PC-9 (cell line): ENCODE measurements around the gene BCKDHA. TPM values are rescaled to one million over a fixed set of nuclear protein-coding genes. Genes with fewer than 3 reads are reported as not detected.
A peak's percentile ranks its signal among the peaks of the same experiment; 100 is the strongest.

Experiments
- BruUV-seq: library from RNA; stranded (reverse); fragments of 400-500 nt; replicated peaks from 2 replicates; lab custom pipeline; 2021; lab: Mats Ljungman, UMichigan
- CTCF ChIA-PET: fragments of 300-600 bp; sonication (Branson Sonifier 250); formaldehyde crosslinking; loops from one replicate; lab custom pipeline; 2022; ENCODE audit warnings: antibody characterized with exemption; lab: Charles Lee
- POLR2A ChIA-PET: fragments of 300-600 bp; sonication (Branson Sonifier 250); formaldehyde crosslinking; loops from one replicate; lab custom pipeline; 2022; ENCODE audit warnings: antibody characterized with exemption; ENCODE audit not compliant: unreplicated experiment; lab: Charles Lee
- DNase-seq, 2 experiments: peaks; one replicate each; pipeline versions ENCODE4 v3.0.0 to v3.0.0-alpha.2; 2015 to 2022; ENCODE audit warnings: mixed read lengths in 1 of 2
- H2AFZ ChIP-seq: fragments of 200-600 bp; sonication (generic); 2 replicates; pipeline ENCODE4 v1.8.1; 2017; ENCODE audit warnings: antibody characterized with exemption
- H3F3A ChIP-seq: fragments of 200-600 bp; sonication (generic); 2 replicates; pipeline ENCODE4 v1.8.1; 2017; ENCODE audit warnings: antibody characterized with exemption, mild to moderate bottlenecking, low read depth; ENCODE audit not compliant: insufficient read depth
- H3K27ac ChIP-seq: fragments of 200-600 bp; sonication (generic); 2 replicates; pipeline ENCODE4 v1.6.1; 2016; ENCODE audit warnings: mixed run types
- H3K27me3 ChIP-seq: fragments of 200-600 bp; sonication (generic); 2 replicates; pipeline ENCODE4 v1.6.1; 2016; ENCODE audit warnings: low read depth, mixed run types; ENCODE audit not compliant: insufficient read depth
- H3K36me3 ChIP-seq: fragments of 200-600 bp; sonication (generic); 2 replicates; pipeline ENCODE4 v1.6.1; 2016; ENCODE audit warnings: low read depth, mixed run types
- H3K4me1 ChIP-seq: fragments of 200-600 bp; sonication (generic); replicated peaks from 2 replicates; pipeline ENCODE4 v1.6.1; 2016; ENCODE audit warnings: mixed run types; ENCODE audit not compliant: insufficient read depth
- H3K4me2 ChIP-seq: fragments of 200-600 bp; sonication (generic); 2 replicates; pipeline ENCODE4 v1.6.1; 2017; ENCODE audit warnings: mixed run types
- H3K4me3 ChIP-seq: fragments of 200-600 bp; sonication (generic); 2 replicates; pipeline ENCODE4 v1.6.1; 2016; ENCODE audit warnings: mixed run types
- H3K79me2 ChIP-seq: fragments of 200-600 bp; sonication (generic); 2 replicates; pipeline ENCODE4 v1.6.1; 2017; ENCODE audit warnings: low read depth, mixed run types
- H3K9me2 ChIP-seq: fragments of 200-600 bp; sonication (generic); 2 replicates; pipeline ENCODE4 v1.8.1; 2017; ENCODE audit warnings: mild to moderate bottlenecking; ENCODE audit not compliant: insufficient read depth
- H3K9me3 ChIP-seq: fragments of 200-600 bp; sonication (generic); 2 replicates; pipeline ENCODE4 v1.8.1; 2016; ENCODE audit warnings: low read depth; ENCODE audit not compliant: insufficient read depth
- H4K20me1 ChIP-seq: fragments of 200-600 bp; sonication (generic); 2 replicates; pipeline ENCODE4 v1.8.1; 2017; ENCODE audit not compliant: insufficient read depth
- CTCF ChIP-seq: fragments of 200-600 bp; sonication (generic); conservative IDR thresholded peaks from 2 replicates; pipeline ENCODE4 v1.6.1; 2017; ENCODE audit warnings: mixed run types, antibody characterized with exemption, mild to moderate bottlenecking, moderate library complexity
- EZH2 ChIP-seq: fragments of 200-600 bp; sonication (generic); IDR thresholded peaks from 2 replicates; pipeline ENCODE4 v1.8.0; 2017; ENCODE audit warnings: antibody characterized with exemption, low read depth
- intact Hi-C: fragments of 100-400 bp; cut with micrococcal nuclease; formaldehyde crosslinking; loops from one replicate; pipeline ENCODE4 v1.10.0; 2022; ENCODE audit not compliant: unreplicated experiment
- total RNA-seq: library from RNA; stranded (reverse); gene quantifications from 2 replicates; pipeline ENCODE4 v1.2.3, GENCODE V29; 2021

BCKDHA gene
- total RNA-seq, 1 experiment from 2014 or later, result 26.3 TPM

- BruUV-seq, result no TSS peak
- no peaks in the 10 kb centered on the region for H3K9me2 ChIP-seq
- H2AFZ ChIP-seq, result no peak overlapping the region
- no peaks in the 10 kb centered on the region for H3K27me3 ChIP-seq
- CTCF ChIA-PET, result interaction anchor here (0.7 kb wide), 1 partner anchor 10 kb away, joined by 6 read pairs; no protein-coding TSS in a partner anchor
- POLR2A ChIA-PET, result interaction anchor here (0.6 kb wide), 1 partner anchor 47 kb away, joined by 7 read pairs; no protein-coding TSS in a partner anchor
- peak in 1 of 2 experiments; percentile 75 for DNase-seq
- H3K9me3 ChIP-seq, result no peaks in the 10 kb centered on the region
- H3K4me2 ChIP-seq, result peak overlapping the region; percentile 87; the same call in 1 of the 2 replicates
- intact Hi-C loops, result no loop called here
- H3K4me3 ChIP-seq, result no peak overlapping the region
- no peaks in the 10 kb centered on the region for H4K20me1 ChIP-seq
- H3K36me3 ChIP-seq, result no peaks in the 10 kb centered on the region
- TF ChIP-seq CTCF (no peak), EZH2 (no peak)
- peaks cover 12% of the 10 kb centered on the region; the same call in 1 of the 2 replicates for H3K4me1 ChIP-seq
- peaks cover 5% of the 10 kb centered on the region; the same call in 1 of the 2 replicates for H3F3A ChIP-seq
- no peak overlapping the region for H3K27ac ChIP-seq
- peaks cover 23% of the 10 kb centered on the region for H3K79me2 ChIP-seq
Measured at GRCh38 chr19:41362143-41362847, 35.3 kb upstream of the BCKDHA start.

GRCh38 chr19:41363371-41363752, 34.3 kb upstream of the BCKDHA start:
- H3K4me2 ChIP-seq, result peak overlapping the region; percentile 87
- ChIA-PET POLR2A (interaction anchor here (0.5 to 1.3 kb wide), 9 partner anchors 18 to 613 kb away, joined by 3 to 25 read pairs (median 4); partner anchors contain the start of genes ACTMAP, ERFL and HNRNPUL1), CTCF (interaction anchor here (1.2 kb wide), 1 partner anchor 10 kb away, joined by 10 read pairs; the partner anchor contains the start of gene TGFB1)
- TSS peak; percentile 61 for BruUV-seq
- H3K9me3 ChIP-seq, result no peaks in the 10 kb centered on the region
- no peaks in the 10 kb centered on the region for H4K20me1 ChIP-seq
- TF ChIP-seq EZH2, result no peak
- TF ChIP-seq CTCF, result no peak
- peaks cover 23% of the 10 kb centered on the region for H3K79me2 ChIP-seq
- H3K36me3 ChIP-seq, result no peaks in the 10 kb centered on the region
- H3K4me1 ChIP-seq, result peaks cover 21% of the 10 kb centered on the region
- DNase-seq, result no peak
- intact Hi-C loops, result no loop called here
- H2AFZ ChIP-seq, result peak overlapping the region; percentile 92
- no peaks in the 10 kb centered on the region for H3K27me3 ChIP-seq
- H3K4me3 ChIP-seq, result peak overlapping the region; percentile 78
- H3F3A ChIP-seq, result peaks cover 5% of the 10 kb centered on the region; the same call in 1 of the 2 replicates
- no peaks in the 10 kb centered on the region for H3K9me2 ChIP-seq
- peak overlapping the region; percentile 88 for H3K27ac ChIP-seq

GRCh38 chr19:41363753-41364523, 33.7 kb upstream of the BCKDHA start, which contains the start of gene B9D2:
TSS of gene B9D2 (minus strand) at chr19:41364149. CDS start at chr19:41363519, 630 bp downstream.
- Histone ChIP-seq H3K27ac (peak within 1 kb of the TSS; percentile 88), H2AFZ (peak within 1 kb of the TSS; percentile 92), H3K4me1 (peaks cover 21% of the 10 kb centered on the region), H3K36me3 (no peaks in the 10 kb centered on the region), H3K9me2 (no peaks in the 10 kb centered on the region), H3K4me2 (peak within 1 kb of the TSS; percentile 87), H4K20me1 (no peaks in the 10 kb centered on the region), H3K27me3 (no peaks in the 10 kb centered on the region), H3K4me3 (peak within 1 kb of the TSS; percentile 78), H3K9me3 (no peaks in the 10 kb centered on the region), H3K79me2 (peaks cover 23% of the 10 kb centered on the region), H3F3A (peaks cover 5% of the 10 kb centered on the region; the same call in 1 of the 2 replicates)
- TSS peak; percentile 79 for BruUV-seq
- ChIA-PET CTCF (interaction anchor here (1.2 kb wide), 1 partner anchor 11 kb away, joined by 10 read pairs; the partner anchor contains the start of gene TGFB1), POLR2A (interaction anchor here (0.5 to 1.3 kb wide), 11 partner anchors 17 to 758 kb away, joined by 3 to 25 read pairs (median 4); partner anchors contain the start of genes ACTMAP, ERFL and HNRNPUL1)
- DNase-seq, result peak; percentile 93 to 97
- no peak for TF ChIP-seq EZH2
- TF ChIP-seq CTCF, result no peak
- intact Hi-C loops, result no loop called here
